Hepatocyte (in vitro differentiated cells): ENCODE data around the gene HDAC6.

Source experiments
- CTCF ChIP-seq: fragments of 200-600 bp; sonication (generic); IDR thresholded peaks from 2 replicates; pipeline ENCODE4 v1.5.1; 2016; ENCODE audit warnings: antibody characterized with exemption, mild to moderate bottlenecking; ENCODE audit not compliant: poor library complexity
- EZH2 ChIP-seq: fragments of 200-600 bp; sonication (generic); IDR thresholded peaks from 2 replicates; pipeline ENCODE4 v1.6.1; 2016; ENCODE audit warnings: antibody characterized with exemption, mild to moderate bottlenecking, borderline replicate concordance

DNA sequence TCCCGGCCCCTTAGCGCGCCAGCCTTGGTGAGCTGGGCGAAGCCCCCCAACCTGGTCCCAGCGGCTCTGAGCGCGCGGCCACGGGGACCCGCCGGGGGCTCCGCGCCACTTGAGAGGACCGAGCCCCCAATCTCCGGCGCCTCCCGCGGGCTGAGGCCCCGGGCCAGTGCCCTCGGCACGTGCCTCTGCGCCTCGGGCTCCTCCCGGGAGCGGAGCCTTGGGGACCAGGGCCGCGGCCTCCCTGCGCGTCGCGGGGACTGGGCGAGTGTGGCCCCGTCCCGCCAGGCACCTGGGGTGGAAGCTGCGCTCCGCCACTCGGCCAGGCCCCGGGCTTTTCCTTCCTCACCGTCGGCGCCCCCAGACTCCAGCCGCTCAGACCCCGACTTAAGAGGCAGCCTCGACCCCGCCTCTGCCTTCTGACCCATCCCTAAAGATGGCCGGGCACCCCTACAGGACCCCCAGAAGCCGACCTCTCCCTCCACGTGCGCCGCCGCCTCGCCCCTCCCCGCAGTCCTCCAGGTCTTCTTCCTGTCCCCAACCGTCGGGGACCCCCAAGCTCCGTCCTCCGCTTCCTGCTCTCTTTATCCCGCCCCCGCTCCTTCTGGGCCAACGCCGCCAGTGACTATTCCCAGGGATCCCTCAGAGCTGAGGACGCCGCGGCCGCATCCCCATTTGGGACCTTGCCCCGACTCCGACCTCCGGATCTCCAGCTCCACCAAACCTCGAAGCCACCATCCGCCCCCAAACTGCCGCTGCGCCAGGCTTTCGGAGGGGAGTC, 25.2 kb downstream of the HDAC6 start:
- TF ChIP-seq CTCF (no peak), EZH2 (no peak)
